ENCODE measurements around the gene PTPN14.

DNA sequence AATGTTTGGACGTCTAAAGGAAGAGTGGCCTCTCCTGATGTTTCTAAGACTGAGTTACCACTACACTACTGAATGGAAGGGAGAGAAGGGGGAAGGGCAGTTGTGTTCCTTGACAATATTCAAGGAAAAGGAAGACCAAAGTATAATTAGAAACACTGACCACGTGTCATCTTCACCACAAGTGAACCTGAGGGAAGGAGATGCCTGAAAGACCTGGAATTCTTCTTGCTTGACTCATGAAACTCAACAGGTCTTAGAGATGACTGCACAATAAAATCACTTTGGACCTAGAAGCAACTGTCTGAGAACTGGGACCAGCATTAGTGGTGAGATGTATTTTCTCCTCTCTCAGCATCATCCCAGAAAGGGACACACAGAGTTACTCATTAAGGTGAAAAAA is 56.7 kb downstream of the PTPN14 start:
- TF ChIP-seq POLR2A (IDR thresholded peaks at IDR 0.05), result no peak
- TF ChIP-seq, protein P1, sequence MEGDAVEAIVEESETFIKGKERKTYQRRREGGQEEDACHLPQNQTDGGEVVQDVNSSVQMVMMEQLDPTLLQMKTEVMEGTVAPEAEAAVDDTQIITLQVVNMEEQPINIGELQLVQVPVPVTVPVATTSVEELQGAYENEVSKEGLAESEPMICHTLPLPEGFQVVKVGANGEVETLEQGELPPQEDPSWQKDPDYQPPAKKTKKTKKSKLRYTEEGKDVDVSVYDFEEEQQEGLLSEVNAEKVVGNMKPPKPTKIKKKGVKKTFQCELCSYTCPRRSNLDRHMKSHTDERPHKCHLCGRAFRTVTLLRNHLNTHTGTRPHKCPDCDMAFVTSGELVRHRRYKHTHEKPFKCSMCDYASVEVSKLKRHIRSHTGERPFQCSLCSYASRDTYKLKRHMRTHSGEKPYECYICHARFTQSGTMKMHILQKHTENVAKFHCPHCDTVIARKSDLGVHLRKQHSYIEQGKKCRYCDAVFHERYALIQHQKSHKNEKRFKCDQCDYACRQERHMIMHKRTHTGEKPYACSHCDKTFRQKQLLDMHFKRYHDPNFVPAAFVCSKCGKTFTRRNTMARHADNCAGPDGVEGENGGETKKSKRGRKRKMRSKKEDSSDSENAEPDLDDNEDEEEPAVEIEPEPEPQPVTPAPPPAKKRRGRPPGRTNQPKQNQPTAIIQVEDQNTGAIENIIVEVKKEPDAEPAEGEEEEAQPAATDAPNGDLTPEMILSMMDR (IDR thresholded peaks at IDR 0.05), result no peak

Data from lower leg skin (tissue), 3 donors.